GM12878 (cell line): ENCODE data around the gene MUC5B. TPM values are rescaled to one million over a fixed set of nuclear protein-coding genes. Genes with fewer than 3 reads are reported as not detected.

Experiments
- ASH2L ChIP-seq: fragments of 300-600, 200-600 bp; sonication (generic); IDR thresholded peaks from 2 replicates; pipeline ENCODE4 v1.6.1; 2017; ENCODE audit warnings: low read depth, mild to moderate bottlenecking, borderline replicate concordance
- CEBPB ChIP-seq, 2 experiments: fragments of 150-350 bp in 1 of 2; IDR thresholded peaks; 2 replicates each; pipeline ENCODE4 v1.6.1; 2012 to 2014; ENCODE audit warnings: low read depth in 2 of 2, low read length in 2 of 2, borderline replicate concordance in 1 of 2, inconsistent platforms in 1 of 2
- ETV6 ChIP-seq, 2 experiments: fragments of 450-650 bp in 1 of 2; IDR thresholded peaks in 1 of 2; conservative IDR thresholded peaks in 1 of 2; 2 replicates each; pipeline ENCODE4 v1.6.1; 2014; ENCODE audit warnings: antibody characterized with exemption in 1 of 2, borderline replicate concordance in 1 of 2, low read depth in 1 of 2, mild to moderate bottlenecking in 1 of 2, moderate library complexity in 1 of 2
- MTA3 ChIP-seq: IDR thresholded peaks from 2 replicates; pipeline ENCODE4 v1.6.1; 2012; ENCODE audit warnings: low read length, inconsistent platforms, borderline replicate concordance
- NFIC ChIP-seq: IDR thresholded peaks from 2 replicates; pipeline ENCODE4 v1.6.1; 2012; ENCODE audit warnings: low read depth, mild to moderate bottlenecking, inconsistent platforms, low read length, moderate library complexity
- REST ChIP-seq: IDR thresholded peaks from 2 replicates; pipeline ENCODE4 v1.6.1; 2012; ENCODE audit warnings: mild to moderate bottlenecking, low read depth, low read length
- RFX5 ChIP-seq: IDR thresholded peaks from 2 replicates; pipeline ENCODE4 v1.6.1; 2011; ENCODE audit warnings: low read depth, low read length, improper control_type of control experiment
- SMAD1 ChIP-seq: fragments of 450-650 bp; IDR thresholded peaks from 2 replicates; pipeline ENCODE4 v1.6.1; 2018; ENCODE audit warnings: mild to moderate bottlenecking, low read depth; ENCODE audit not compliant: partially characterized antibody
- SMAD5 ChIP-seq: IDR thresholded peaks from 2 replicates; pipeline ENCODE4 v1.6.1; 2016; ENCODE audit warnings: antibody characterized with exemption, low read depth
- TCF12 ChIP-seq: IDR thresholded peaks from 2 replicates; pipeline ENCODE4 v1.6.1; 2011; ENCODE audit warnings: low read depth, mild to moderate bottlenecking, low read length
- WRNIP1 ChIP-seq: IDR thresholded peaks from 2 replicates; pipeline ENCODE4 v1.6.1; 2011; ENCODE audit warnings: low read depth, low read length, improper control_type of control experiment, borderline replicate concordance
- ZBTB40 ChIP-seq: fragments of 450-650 bp; IDR thresholded peaks from 2 replicates; pipeline ENCODE4 v1.6.1; 2016; ENCODE audit warnings: mild to moderate bottlenecking, moderate library complexity, borderline replicate concordance
- ZNF592 ChIP-seq: fragments of 450-650 bp; IDR thresholded peaks from 2 replicates; pipeline ENCODE4 v1.6.1; 2017; ENCODE audit warnings: mild to moderate bottlenecking, moderate library complexity
- polyA plus RNA-seq, 11 experiments: library from polyadenylated mRNA; depleted of rRNA in 4 of 11; unstranded in 6 of 11; stranded (reverse) in 5 of 11; fragments of >200 nt; fragmentation: Nextera tagmentation in 4 of 11; fragmentation: Illumina TruSeq in 1 of 11; extraction: Ambion mirVana in 4 of 11; extraction: Trizol in 1 of 11; gene quantifications; 1 replicate in 1 of 11; 2 replicates in 10 of 11; pipeline versions ENCODE4 v1.2.1 to v1.2.3, GENCODE V29; 2011 to 2016; ENCODE audit warnings: inconsistent platforms in 2 of 11, missing spikeins in 2 of 11, low read depth in 1 of 11
- total RNA-seq, 4 experiments: library from RNA; depleted of rRNA in 3 of 4; stranded (reverse); fragments of >200 nt in 3 of 4; fragmentation: Illumina TruSeq in 1 of 4; extraction: Trizol in 1 of 4; gene quantifications; 2 replicates each; pipeline versions ENCODE4 v1.2.1 to v1.2.3, GENCODE V29; 2013 to 2021
- TF ChIP-seq, protein P1 (sequence below): fragments of 450-650 bp; IDR thresholded peaks from 2 replicates; pipeline ENCODE4 v1.6.1; 2016; ENCODE audit warnings: mild to moderate bottlenecking

Gene MUC5B
- total and polyA plus RNA-seq, 10 of the 15 experiments (the other 5 are each of a cell fraction or from before 2014, with no cell fraction given) = 1.5 TPM; not detected in 9

- TF ChIP-seq ZBTB40 = no peak; the same call in 1 of the 2 replicates
- TF ChIP-seq CEBPB (IDR thresholded peaks at IDR 0.05; ENCODE audit: borderline replicate concordance in 1 of 2, low read depth in 2 of 2, low read length in 2 of 2) = no peak
- TF ChIP-seq ETV6 (conservative IDR thresholded peaks at IDR 0.05 in 1 of 2, IDR thresholded peaks at IDR 0.05 in 1 of 2; ENCODE audit: borderline replicate concordance in 1 of 2, low read depth in 1 of 2) = no peak
- TF ChIP-seq MTA3 = no peak
- no peak for TF ChIP-seq WRNIP1
- TF ChIP-seq, protein P1, sequence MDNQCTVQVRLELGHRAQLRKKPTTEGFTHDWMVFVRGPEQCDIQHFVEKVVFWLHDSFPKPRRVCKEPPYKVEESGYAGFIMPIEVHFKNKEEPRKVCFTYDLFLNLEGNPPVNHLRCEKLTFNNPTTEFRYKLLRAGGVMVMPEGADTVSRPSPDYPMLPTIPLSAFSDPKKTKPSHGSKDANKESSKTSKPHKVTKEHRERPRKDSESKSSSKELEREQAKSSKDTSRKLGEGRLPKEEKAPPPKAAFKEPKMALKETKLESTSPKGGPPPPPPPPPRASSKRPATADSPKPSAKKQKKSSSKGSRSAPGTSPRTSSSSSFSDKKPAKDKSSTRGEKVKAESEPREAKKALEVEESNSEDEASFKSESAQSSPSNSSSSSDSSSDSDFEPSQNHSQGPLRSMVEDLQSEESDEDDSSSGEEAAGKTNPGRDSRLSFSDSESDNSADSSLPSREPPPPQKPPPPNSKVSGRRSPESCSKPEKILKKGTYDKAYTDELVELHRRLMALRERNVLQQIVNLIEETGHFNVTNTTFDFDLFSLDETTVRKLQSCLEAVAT = peak; percentile 79
- no peak for TF ChIP-seq RFX5
- TF ChIP-seq ASH2L = no peak
- 0 out of 2 replicates have a peak, but pooled peaks have one; percentile 11 for TF ChIP-seq TCF12
- no peak for TF ChIP-seq NFIC
- TF ChIP-seq SMAD5 = peak; percentile 36; the same call in 1 of the 2 replicates
- TF ChIP-seq ZNF592 = 0 out of 2 replicates have a peak, but pooled peaks have one; percentile 45
- no peak for TF ChIP-seq REST
- TF ChIP-seq SMAD1 = no peak
Observed at GRCh38 chr11:1309498-1310317, 86.8 kb downstream of the MUC5B start, which contains the start of gene TOLLIP (continued).
